WERI-Rb-1 (cell line): ENCODE results near the gene NAA60.
"Not testable (repeated sequence)": the region's sequence is repeated elsewhere in the genome, so short reads cannot be mapped to it uniquely, and the experiment has no call there.

Experiments
- DNase-seq: peaks from one replicate; pipeline ENCODE4 v3.0.0-alpha.2; 2020
- H3K27ac ChIP-seq: fragments of 250-450 bp; sonication (Bioruptor Pico); 2 replicates; pipeline ENCODE4 v1.5.1; 2020; ENCODE audit warnings: mild to moderate bottlenecking, moderate library complexity
- H3K27me3 ChIP-seq: fragments of 250-450 bp; sonication (Bioruptor Pico); 2 replicates; pipeline ENCODE4 v1.5.1; 2021; ENCODE audit warnings: mild to moderate bottlenecking, low read depth, moderate library complexity; ENCODE audit not compliant: insufficient read depth, severe bottlenecking
- H3K36me3 ChIP-seq: fragments of 250-450 bp; sonication (Bioruptor Pico); 2 replicates; pipeline ENCODE4 v1.5.1; 2020; ENCODE audit warnings: mild to moderate bottlenecking, moderate library complexity
- H3K4me3 ChIP-seq: 2 replicates; pipeline ENCODE4 v1.5.1; 2011; ENCODE audit warnings: low read depth, mild to moderate bottlenecking, control low read depth, low read length
- H3K9me3 ChIP-seq: fragments of 250-450 bp; sonication (Bioruptor Pico); 2 replicates; pipeline ENCODE4 v1.5.1; 2021; ENCODE audit warnings: mild to moderate bottlenecking, moderate library complexity; ENCODE audit not compliant: severe bottlenecking
- TF ChIP-seq, protein P1 (sequence below): IDR thresholded peaks from 2 replicates; pipeline ENCODE4 v1.5.1; 2011; ENCODE audit warnings: low read depth, mild to moderate bottlenecking, control low read depth, inconsistent platforms, low read length

The NAA60 gene

DNA sequence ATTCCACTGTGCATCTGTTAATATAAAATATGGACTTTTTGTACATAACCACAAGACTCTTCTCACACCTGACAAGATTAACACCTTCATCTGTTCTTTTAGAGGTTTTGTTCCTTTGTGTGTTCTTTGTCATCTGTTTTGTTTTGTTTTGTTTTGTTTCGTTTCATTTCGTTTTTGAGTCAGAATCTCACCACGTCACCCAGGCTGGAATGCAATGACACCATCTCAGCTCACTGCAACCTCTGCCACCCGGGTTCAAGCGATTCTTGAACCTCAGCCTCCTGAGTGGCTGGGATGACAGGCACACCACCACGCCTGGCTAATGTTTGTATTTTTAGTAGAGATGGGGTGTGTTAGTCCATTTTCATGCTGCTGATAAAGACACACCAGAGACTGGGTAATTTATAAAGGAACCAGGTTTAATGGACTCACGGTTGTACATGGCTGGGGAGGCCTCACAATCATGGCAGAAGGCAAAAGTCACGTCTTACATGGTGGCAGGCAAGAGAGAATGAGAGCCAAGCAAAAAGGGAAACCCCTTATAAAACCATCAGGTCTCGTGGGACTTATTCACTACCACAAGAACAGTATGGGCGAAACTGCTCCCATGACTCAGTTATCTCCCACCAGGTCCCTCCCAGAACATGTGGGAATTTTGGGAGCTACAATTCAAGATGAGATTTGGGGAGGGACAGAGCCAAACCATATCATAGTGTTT is 29.6 kb downstream of the NAA60 start:
- H3K27ac ChIP-seq, result no peak overlapping the region
- no peaks in the 10 kb centered on the region for H3K27me3 ChIP-seq
- TF ChIP-seq, protein P1, sequence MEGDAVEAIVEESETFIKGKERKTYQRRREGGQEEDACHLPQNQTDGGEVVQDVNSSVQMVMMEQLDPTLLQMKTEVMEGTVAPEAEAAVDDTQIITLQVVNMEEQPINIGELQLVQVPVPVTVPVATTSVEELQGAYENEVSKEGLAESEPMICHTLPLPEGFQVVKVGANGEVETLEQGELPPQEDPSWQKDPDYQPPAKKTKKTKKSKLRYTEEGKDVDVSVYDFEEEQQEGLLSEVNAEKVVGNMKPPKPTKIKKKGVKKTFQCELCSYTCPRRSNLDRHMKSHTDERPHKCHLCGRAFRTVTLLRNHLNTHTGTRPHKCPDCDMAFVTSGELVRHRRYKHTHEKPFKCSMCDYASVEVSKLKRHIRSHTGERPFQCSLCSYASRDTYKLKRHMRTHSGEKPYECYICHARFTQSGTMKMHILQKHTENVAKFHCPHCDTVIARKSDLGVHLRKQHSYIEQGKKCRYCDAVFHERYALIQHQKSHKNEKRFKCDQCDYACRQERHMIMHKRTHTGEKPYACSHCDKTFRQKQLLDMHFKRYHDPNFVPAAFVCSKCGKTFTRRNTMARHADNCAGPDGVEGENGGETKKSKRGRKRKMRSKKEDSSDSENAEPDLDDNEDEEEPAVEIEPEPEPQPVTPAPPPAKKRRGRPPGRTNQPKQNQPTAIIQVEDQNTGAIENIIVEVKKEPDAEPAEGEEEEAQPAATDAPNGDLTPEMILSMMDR, result no peak
- no peak for DNase-seq
- H3K9me3 ChIP-seq, result no peaks in the 10 kb centered on the region
- no peaks in the 10 kb centered on the region; the same call in none of the 2 replicates for H3K36me3 ChIP-seq
- no peak overlapping the region for H3K4me3 ChIP-seq

DNA sequence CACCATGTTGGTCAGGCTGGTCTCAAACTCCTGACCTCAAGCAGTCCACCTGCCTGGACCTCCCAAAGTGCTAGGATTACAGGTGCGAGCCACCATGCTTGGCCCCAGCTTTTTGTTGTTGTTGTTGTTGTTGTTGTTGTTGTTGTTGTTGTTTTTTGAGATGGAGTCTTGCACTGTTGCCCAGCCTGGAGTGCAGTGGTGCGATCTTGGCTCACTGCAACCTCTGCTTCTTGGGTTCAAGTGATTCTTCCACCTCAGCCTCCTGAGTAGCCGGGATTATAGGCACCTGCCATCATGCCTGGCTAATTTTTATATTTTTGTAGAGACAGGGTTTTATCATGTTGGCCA is 30.1 kb downstream of the NAA60 start:
- not testable (repeated sequence) for H3K27me3 ChIP-seq, H3K27ac ChIP-seq, DNase-seq, H3K9me3 ChIP-seq, H3K4me3 ChIP-seq, H3K36me3 ChIP-seq

DNA sequence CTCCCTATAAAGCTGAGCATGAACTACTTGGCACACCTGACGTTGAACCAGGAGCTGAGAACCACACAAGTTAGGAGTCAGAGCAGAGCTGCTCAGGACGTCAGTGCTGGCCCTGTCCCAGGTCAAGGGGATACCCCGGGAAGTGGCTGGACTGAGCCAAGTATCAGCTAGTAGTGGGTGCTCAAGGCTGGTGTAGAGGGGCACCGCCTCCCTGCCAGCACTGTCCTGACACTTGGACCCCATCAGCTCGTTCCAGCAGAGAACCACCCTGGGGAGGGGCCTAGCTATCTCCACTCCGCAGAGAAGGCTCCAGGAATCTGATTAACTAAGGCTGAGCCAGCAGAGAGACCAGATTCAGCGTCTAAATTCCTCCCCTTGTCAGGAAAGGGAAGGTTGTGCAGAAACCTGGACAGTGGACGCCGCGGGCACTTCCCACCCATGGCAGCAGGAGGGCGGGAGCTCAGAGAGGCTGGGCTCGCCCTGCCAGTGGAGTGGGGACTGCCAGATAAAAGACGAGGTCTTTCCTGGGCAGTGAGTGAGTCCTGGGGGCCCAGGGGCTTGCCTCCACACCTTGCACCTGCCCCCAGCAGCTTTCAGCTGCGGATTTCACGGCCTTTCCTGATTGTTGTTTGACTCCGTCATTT is 30.8 kb downstream of the NAA60 start:
- H3K27me3 ChIP-seq, result no peaks in the 10 kb centered on the region
- TF ChIP-seq, protein P1, result no peak
- no peaks in the 10 kb centered on the region for H3K9me3 ChIP-seq
- no peak overlapping the region for H3K27ac ChIP-seq
- no peak for DNase-seq
- H3K4me3 ChIP-seq, result no peak overlapping the region
- peaks cover 5% of the 10 kb centered on the region for H3K36me3 ChIP-seq

DNA sequence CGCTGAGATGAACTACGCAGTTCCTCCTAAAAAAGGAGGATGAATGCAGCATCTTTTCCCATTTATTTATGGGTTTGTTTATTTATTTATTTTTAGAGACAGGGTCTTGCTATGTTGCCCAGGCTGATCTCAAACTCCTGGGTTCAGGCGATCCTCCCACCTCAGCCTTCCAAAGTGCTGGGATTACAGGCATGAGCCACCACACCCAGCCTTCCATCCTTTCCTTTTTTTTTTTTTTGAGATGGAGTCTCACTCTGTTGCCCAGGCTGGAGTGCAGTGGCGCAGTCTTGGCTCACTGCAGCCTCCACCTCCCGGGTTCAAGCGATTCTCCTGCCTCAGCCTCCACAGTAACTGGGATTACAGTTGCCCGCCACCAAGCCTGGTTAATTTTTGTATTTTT is 31.4 kb downstream of the NAA60 start:
- H3K4me3 ChIP-seq, H3K27me3 ChIP-seq, H3K9me3 ChIP-seq, DNase-seq, H3K27ac ChIP-seq: not testable (repeated sequence)
- peaks cover 11% of the 10 kb centered on the region for H3K36me3 ChIP-seq

DNA sequence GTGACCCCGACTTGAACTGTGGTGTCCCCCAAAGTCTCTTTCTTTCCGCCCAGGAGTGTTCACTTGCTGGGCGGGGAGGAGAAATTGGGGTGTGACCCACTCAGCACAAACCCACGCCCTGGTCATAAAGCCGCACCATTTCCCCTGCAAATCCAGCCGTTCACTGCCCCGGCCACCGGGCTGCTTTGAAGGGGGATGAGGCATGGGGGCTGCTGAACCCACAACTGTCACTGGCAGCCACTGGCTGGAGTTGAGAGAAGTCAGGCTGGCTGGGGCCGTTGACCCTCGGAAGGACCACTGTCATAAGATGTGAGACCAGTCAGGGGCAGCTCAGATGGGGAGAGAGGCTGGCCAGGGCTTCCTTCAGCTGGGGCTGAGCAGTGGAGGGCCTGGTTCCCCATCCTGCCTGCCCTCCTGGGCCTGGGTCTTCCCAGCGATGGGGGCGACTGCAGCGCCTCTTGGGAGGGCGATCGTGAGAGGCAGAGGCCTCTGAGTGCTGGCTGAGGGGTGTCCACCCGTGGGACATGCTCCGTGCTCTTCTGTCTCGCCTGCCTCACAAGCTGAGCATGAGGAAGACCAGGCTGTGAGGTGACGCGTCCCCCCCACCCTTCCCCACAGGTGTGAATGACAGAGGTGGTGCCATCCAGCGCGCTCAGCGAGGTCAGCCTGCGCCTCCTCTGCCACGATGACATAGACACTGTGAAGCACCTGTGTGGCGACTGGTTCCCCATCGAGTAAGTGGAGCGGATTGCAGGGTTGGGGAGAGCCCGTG is 32.3 kb downstream of the NAA60 start:
- DNase-seq, result no peak
- H3K9me3 ChIP-seq, result no peaks in the 10 kb centered on the region
- TF ChIP-seq, protein P1, result no peak
- H3K4me3 ChIP-seq, result no peak overlapping the region
- H3K36me3 ChIP-seq, result peaks cover 13% of the 10 kb centered on the region
- no peaks in the 10 kb centered on the region for H3K27me3 ChIP-seq
- no peak overlapping the region for H3K27ac ChIP-seq

DNA sequence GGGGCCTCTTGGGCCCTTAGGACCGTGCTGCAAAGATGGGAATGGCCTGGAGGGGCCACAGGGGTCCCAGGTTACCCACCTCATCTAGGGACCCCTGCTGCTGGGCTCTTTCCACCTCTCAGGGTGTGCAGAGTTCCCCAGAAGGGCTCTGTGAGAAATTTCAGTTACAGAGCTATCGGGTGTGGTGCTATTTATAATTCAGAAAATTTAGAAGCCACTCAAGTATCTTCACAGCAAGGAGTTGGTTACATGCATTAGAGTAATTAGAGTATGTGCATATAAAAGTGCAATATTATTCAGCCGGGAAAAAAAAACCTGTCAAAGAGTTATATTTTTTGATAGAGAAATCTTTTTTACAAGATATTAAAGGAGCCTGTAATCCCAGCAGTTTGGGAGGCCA is 32.9 kb downstream of the NAA60 start:
- no peak for DNase-seq
- Histone ChIP-seq H3K27ac (no peak overlapping the region), H3K4me3 (no peak overlapping the region), H3K36me3 (peaks cover 17% of the 10 kb centered on the region), H3K27me3 (no peaks in the 10 kb centered on the region), H3K9me3 (no peaks in the 10 kb centered on the region)
- TF ChIP-seq, protein P1, result no peak
